ENCODE data around the gene S1PR2.

The S1PR2 gene

GRCh38 chr19:10230861-10231611 is at the start of gene S1PR2:
Gene S1PR2, minus strand, starts transcription at chr19:10231331. Its CDS starts 6,426 bp downstream, at chr19:10224905.
- DNase-seq (ENCODE audit: low read depth in 1 of 2, low spot score in 1 of 2) = peak; percentile 30 to 58

- no peak for DNase-seq (ENCODE audit: low read depth in 1 of 2, low spot score in 1 of 2)
These were observed 48.8 kb upstream of the S1PR2 start for GRCh38 chr19:10279737-10280442.

- no peak for DNase-seq (ENCODE audit: low read depth in 1 of 2, low spot score in 1 of 2)
These were observed 47.8 kb upstream of the S1PR2 start for GRCh38 chr19:10278935-10279334.

- no peak for DNase-seq (ENCODE audit: low read depth in 1 of 2, low spot score in 1 of 2)
These were observed 46.9 kb upstream of the S1PR2 start for GRCh38 chr19:10277795-10278589.

- no peak for DNase-seq (ENCODE audit: low read depth in 1 of 2, low spot score in 1 of 2)
These were observed 43.5 kb upstream of the S1PR2 start for GRCh38 chr19:10274589-10274988.

- no peak for DNase-seq (ENCODE audit: low read depth in 1 of 2, low spot score in 1 of 2)
These were observed 40.5 kb upstream of the S1PR2 start for GRCh38 chr19:10271543-10272086.

GRCh38 chr19:10270616-10271394 is 39.7 kb upstream of the S1PR2 start, which contains the start of gene ICAM1:
Gene ICAM1, plus strand, starts transcription at chr19:10271120. Its CDS starts 40 bp downstream, at chr19:10271160.
- DNase-seq (ENCODE audit: low read depth in 1 of 2, low spot score in 1 of 2) = peak in 1 of 2 donors; percentile 53

GRCh38 chr19:10270180-10270615 is 39.1 kb upstream of the S1PR2 start:
- DNase-seq (ENCODE audit: low read depth in 1 of 2, low spot score in 1 of 2) = peak in 1 of 2 donors; percentile 20

- peak; percentile 75 to 85 for DNase-seq (ENCODE audit: low read depth in 1 of 2, low spot score in 1 of 2)
These were observed 38.4 kb upstream of the S1PR2 start for GRCh38 chr19:10269333-10270179.

GRCh38 chr19:10268071-10268470 is 36.9 kb upstream of the S1PR2 start:
- DNase-seq (ENCODE audit: low read depth in 1 of 2, low spot score in 1 of 2) = no peak

- no peak for DNase-seq (ENCODE audit: low read depth in 1 of 2, low spot score in 1 of 2)
These were observed 35.6 kb upstream of the S1PR2 start for GRCh38 chr19:10266706-10267105.

GRCh38 chr19:10262771-10263170 is 31.6 kb upstream of the S1PR2 start:
- no peak for DNase-seq (ENCODE audit: low read depth in 1 of 2, low spot score in 1 of 2)

GRCh38 chr19:10260141-10260584 is 29.0 kb upstream of the S1PR2 start:
- peak in 1 of 2 donors; percentile 39 for DNase-seq (ENCODE audit: low read depth in 1 of 2, low spot score in 1 of 2)

- DNase-seq (ENCODE audit: low read depth in 1 of 2, low spot score in 1 of 2) = peak; percentile 62 to 80
These were observed 28.2 kb upstream of the S1PR2 start for GRCh38 chr19:10259162-10259905.

- DNase-seq (ENCODE audit: low read depth in 1 of 2, low spot score in 1 of 2) = no peak
These were observed 27.1 kb upstream of the S1PR2 start for GRCh38 chr19:10258080-10258710.

- DNase-seq (ENCODE audit: low read depth in 1 of 2, low spot score in 1 of 2) = no peak
These were observed 26.0 kb upstream of the S1PR2 start for GRCh38 chr19:10256970-10257615.

- no peak for DNase-seq (ENCODE audit: low read depth in 1 of 2, low spot score in 1 of 2)
These were observed 25.4 kb upstream of the S1PR2 start for GRCh38 chr19:10256551-10256950.

- DNase-seq (ENCODE audit: low read depth in 1 of 2, low spot score in 1 of 2) = no peak
These were observed 24.2 kb upstream of the S1PR2 start for GRCh38 chr19:10255358-10255757.
